Lung microvascular endothelial cell (primary cell): Measurements from ENCODE around the gene NRP1. TPM values are rescaled to one million over a fixed set of nuclear protein-coding genes. Genes with fewer than 3 reads are reported as not detected.

Source experiments
- DNase-seq, 2 donors: peaks; one replicate each; pipeline versions ENCODE4 v3.0.0 to v3.0.0-alpha.2; 2010; ENCODE audit warnings: low read depth in 2 of 2
- total RNA-seq: library from RNA; depleted of rRNA; stranded (reverse); fragments of >200 nt; gene quantifications from 2 replicates; pipeline ENCODE4 v1.2.1, GENCODE V29; 2014

The NRP1 gene
- total RNA-seq, 1 donor from 2014 or later: 6.5 TPM

DNA sequence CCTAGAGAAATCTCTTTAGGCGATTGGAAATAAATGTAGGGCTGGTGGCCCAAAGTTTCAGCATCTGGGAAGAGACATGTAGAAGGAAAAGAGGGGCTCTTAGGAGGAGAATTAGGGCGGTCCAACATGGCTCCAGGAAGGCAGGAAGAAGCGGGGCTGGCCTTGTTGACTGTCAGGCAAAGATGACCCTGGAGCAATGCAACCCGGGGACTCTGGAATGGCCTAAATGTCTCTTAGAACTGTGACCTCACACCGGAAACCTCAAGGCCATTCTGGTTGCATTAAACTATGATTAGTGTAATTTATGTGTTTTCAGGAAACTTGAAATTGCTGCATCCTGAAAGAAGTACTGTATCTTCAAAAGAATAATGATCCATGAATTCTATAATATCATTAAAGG is 66.8 kb downstream of the NRP1 start:
- DNase-seq: peak in 1 of 2 donors; percentile 45

GRCh38 chr10:33265621-33266020 is 68.8 kb downstream of the NRP1 start:
- DNase-seq: no peak

GRCh38 chr10:33263453-33263852 is 71.0 kb downstream of the NRP1 start:
- peak; percentile 60 to 81 for DNase-seq

DNA sequence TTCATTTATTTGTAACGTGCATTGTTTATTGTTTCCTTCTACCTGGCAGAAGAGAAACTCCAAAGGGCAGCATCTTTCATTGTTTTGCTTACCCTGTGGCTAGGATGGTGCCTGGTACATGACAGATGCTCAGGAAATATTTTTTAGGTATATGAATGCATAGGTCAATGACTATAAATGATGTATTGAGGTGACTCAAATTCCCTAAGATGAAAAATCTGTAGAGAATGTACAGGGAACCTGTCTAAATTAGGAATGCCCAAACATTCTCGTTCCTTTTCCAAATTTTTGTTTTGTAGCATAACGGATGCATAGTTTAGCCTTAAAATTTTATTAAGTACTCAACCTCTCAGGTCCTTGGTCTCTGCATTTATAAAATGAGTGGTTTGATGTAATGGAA is 71.6 kb downstream of the NRP1 start:
- DNase-seq: no peak

- DNase-seq: peak in 1 of 2 donors; percentile 46
These were observed 73.9 kb downstream of the NRP1 start for GRCh38 chr10:33260403-33261149.

GRCh38 chr10:33258967-33259366 is 75.5 kb downstream of the NRP1 start:
- no peak for DNase-seq

GRCh38 chr10:33257439-33258080 is 76.9 kb downstream of the NRP1 start:
- no peak for DNase-seq

DNA sequence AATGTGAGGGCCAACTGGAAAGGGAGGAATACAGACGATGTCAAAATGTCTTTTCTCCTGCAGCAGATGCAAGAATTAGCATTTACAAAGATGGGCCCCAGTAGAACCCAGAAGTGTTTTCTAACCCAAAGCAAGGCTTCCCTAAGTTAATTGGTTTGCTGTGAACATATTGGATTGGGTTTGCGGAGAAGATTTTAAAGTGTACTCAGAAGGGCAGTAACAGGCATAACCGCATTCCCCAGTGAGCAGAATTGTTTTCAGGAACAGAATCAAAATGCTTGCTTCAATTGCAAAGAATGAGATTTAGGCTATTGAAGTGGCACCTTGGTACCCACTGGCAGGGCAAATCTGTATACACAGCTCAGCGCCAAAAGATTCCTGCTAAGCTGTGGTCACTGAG is 78.0 kb downstream of the NRP1 start:
- DNase-seq: no peak

DNA sequence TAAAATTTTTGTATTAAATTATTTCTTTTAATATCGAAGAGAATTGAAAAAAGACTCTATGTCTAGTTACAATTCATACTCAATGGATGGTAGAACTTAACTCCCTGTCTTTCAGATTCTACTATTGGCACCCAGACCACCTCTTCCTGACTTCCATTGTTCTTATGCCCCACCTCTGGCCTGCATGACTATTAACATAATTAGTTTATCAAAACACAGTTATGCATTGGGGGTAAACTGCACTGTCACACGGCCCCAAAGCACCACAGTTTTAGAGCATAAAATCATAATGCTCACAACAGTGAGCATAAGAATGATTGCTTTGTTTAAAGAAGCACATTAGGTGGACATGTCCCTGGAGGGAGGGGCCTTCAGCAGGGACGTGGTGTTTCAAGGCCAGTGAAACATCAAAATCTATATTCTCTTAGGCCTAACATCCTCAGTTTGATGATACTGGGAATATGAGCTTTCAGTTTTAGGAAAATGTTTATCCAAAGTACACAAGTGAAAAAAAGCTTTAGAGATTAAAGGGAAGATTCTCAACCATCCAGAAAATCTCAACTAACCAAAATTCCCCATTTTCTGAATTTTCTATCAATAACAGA is 79.8 kb downstream of the NRP1 start:
- DNase-seq: peak; percentile 36 to 62

DNA sequence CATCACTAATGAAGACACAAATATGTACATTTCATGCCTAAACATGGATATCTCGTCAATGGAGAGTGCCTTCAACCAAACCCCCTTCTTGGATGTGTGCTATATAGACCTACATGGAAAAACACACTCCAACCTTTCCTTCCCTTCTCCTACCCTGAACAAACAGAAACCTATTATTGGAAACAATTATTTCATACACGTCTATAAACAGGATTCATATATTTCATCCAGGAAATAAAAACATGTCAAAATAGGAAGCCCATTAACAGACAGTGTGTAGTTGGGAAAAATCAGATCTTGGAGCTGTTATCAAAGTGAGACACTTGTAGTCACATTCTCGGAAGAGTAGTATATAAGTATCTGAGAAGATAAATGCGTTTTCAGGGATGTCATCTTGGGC is 81.1 kb downstream of the NRP1 start:
- peak; percentile 68 to 93 for DNase-seq

GRCh38 chr10:33252794-33253203 is 81.7 kb downstream of the NRP1 start:
- peak in 1 of 2 donors; percentile 87 for DNase-seq

GRCh38 chr10:33252324-33252723 is 82.1 kb downstream of the NRP1 start:
- no peak for DNase-seq

DNA sequence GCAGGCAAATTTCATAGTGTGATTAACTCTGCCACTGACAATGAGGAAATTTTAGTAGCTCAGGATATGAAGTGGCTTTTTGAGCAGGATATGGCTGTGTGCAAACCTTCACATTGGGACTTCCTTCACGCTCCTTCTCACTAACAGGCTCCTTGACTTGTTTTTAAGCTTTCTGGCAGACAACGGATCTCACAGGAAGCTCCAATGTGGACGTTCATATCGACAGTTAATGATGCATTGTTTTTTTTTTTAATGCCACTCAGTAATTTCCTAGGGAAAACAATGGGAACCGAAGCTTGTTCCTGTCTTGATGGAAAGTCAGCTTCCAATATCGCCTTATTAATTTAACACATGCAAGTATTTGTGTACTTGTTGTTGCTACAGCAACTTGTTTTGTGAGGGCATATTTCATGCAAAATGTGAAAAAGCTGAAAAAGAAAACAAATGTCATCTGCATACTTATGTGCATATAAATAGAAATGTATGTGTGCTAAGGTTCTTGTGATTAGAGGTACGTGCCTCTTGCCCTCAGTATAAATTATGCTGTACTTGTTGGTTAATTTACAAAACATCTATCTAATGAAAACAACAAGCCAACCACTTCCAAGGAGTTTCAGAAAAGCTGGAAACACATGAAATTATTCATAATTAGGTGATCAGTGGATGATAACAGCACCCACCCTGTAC is 84.7 kb downstream of the NRP1 start:
- DNase-seq: peak; percentile 80 to 96

- peak in 1 of 2 donors; percentile 62 for DNase-seq
These were observed 85.3 kb downstream of the NRP1 start for GRCh38 chr10:33249137-33249536.

DNA sequence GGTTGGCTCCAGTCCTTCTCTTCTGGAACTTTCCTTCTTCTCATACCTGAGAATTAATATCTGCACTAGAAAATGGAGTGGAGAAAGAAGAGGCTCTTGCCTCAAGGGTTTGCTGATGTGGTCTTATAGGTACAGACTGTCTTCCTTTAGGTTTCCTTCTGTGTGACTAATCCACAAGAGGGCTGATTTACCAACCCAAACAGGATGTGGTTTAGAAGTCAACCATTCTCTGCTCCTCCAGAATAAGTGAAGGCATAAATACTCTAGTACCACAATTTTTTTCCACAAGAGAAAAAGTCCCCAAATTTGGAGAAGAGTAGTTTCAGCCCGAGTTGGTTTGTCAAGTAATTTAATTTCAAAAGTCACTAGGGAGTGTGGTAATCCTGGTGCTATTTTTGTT is 85.8 kb downstream of the NRP1 start:
- peak in 1 of 2 donors; percentile 95 for DNase-seq

DNA sequence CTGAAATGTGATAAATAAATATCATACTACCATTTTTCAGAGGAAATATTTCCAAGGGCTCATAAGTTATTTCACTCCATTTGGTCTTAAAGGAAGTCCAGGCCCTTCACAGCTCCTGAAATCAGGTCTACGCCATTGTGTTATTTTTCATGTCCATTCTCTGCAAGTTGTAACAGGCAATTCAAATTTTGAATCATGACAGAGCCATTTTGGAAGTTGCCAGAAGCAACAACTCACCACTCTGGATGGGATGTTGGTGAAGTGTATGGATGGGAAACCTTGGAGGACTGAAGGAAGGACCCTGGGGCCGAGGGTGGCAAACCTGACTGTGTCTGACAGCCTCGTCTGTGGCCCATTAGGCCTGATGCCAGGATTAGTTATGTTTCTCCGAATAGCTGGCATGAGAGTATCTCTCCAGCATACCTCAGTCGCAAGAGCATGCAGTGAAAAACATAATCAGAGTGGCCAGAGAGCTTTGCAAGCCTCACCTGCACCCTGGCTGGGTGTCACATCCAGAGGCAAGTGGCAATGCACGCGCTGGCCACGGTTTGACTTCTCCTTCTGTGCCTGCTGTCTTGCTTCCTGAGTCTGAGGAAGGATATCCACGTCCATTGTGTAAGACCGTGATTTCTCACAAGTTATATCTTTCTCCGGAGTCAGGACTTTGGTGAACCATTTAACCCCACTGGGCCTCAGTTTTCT is 87.1 kb downstream of the NRP1 start:
- no peak for DNase-seq

GRCh38 chr10:33245343-33245742 is 89.1 kb downstream of the NRP1 start:
- DNase-seq: no peak

DNA sequence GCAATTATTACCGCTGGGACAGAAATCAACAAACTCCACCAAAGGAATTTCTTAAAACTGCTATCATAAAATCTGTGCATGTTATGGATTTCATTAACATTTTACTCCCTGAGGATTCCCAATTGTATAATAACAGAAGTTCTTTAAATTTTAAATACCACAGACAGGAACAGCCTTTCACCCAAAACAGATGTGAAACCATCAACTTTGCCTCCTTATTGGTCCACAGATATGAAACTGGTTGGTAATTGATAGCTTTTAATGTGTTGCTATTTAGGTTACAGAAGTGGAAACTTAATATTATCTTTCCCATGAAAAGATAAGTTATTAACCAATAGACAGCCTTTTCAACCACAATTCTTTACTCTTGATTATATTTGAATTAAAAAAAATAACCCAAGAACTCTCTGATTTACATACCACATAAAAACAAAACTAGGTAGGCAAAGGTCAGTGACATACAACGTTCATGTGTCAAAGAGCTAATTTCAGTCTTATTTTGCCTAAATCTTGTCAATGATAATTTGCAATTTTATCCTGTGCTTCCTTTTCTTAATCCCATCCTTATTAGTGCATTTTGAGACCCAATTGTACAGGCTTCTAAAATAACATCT is 90.0 kb downstream of the NRP1 start:
- no peak for DNase-seq

DNA sequence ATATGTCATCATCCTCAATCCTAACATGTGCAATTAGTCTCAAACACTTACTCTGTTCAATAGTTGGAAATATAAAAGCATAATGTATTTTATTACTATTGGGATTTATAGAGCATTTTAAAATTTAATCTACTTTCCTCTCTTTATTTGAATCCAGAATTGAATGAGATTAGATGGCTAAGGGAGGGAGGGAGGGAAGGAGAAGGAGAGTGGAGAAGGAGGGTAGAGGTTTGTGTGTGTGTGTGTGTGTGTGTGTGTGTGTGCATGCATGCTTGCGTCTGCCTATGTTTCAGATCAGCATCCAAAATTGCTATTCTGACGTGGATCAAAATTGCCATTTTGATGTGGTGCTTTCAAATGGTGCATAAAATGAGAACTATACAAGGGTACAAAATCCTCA is 90.8 kb downstream of the NRP1 start:
- DNase-seq: no peak

GRCh38 chr10:33242931-33243330 is 91.5 kb downstream of the NRP1 start:
- no peak for DNase-seq

- no peak for DNase-seq
These were observed 93.1 kb downstream of the NRP1 start for GRCh38 chr10:33241351-33241750.
